GM13976 (cell line): ENCODE measurements around the gene LMTK3.
"Not testable (repeated sequence)": the region's sequence is repeated elsewhere in the genome, so short reads cannot be mapped to it uniquely, and the experiment has no call there.

ENCODE experiments used
- DNase-seq: peaks from one replicate; pipeline ENCODE4 v3.0.0; 2012; ENCODE audit warnings: low spot score
- in situ Hi-C: fragments of 300-500 bp; cut with MboI; formaldehyde crosslinking; loops from one replicate; pipeline ENCODE4 v1.12.0; 2022; ENCODE audit warnings: low sequenced_read_pairs, mixed read lengths, inconsistent platforms; ENCODE audit not compliant: unreplicated experiment
- TF ChIP-seq, protein P1 (sequence below): IDR thresholded peaks from 2 replicates; pipeline ENCODE4 v1.5.1; 2012; ENCODE audit warnings: borderline replicate concordance, mild to moderate bottlenecking; ENCODE audit not compliant: insufficient read depth; ENCODE audit errors: extremely low read depth, missing control alignments, control extremely low read depth

LMTK3 gene

DNA sequence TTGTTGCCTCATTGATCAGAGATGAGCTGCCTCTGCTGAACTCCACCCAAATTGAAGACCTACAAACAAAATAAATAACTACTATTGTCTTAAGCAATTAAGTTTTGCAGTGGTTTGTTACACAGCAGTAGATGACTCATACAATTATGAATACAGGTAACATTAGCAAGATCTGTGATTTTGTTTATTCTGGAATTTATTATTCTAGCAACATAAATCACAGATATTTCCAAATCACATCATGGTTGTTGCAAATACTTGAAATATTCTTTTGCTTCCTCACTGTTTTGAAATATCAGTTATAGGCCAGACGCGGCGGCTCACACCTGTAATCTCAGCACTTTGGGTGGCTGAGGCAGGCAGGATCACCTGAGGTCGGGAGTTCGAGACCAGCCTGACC, 13.1 kb upstream of the LMTK3 start:
- in situ Hi-C loops: no loop called here
- TF ChIP-seq, protein P1, sequence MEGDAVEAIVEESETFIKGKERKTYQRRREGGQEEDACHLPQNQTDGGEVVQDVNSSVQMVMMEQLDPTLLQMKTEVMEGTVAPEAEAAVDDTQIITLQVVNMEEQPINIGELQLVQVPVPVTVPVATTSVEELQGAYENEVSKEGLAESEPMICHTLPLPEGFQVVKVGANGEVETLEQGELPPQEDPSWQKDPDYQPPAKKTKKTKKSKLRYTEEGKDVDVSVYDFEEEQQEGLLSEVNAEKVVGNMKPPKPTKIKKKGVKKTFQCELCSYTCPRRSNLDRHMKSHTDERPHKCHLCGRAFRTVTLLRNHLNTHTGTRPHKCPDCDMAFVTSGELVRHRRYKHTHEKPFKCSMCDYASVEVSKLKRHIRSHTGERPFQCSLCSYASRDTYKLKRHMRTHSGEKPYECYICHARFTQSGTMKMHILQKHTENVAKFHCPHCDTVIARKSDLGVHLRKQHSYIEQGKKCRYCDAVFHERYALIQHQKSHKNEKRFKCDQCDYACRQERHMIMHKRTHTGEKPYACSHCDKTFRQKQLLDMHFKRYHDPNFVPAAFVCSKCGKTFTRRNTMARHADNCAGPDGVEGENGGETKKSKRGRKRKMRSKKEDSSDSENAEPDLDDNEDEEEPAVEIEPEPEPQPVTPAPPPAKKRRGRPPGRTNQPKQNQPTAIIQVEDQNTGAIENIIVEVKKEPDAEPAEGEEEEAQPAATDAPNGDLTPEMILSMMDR: no peak
- DNase-seq: no peak

DNA sequence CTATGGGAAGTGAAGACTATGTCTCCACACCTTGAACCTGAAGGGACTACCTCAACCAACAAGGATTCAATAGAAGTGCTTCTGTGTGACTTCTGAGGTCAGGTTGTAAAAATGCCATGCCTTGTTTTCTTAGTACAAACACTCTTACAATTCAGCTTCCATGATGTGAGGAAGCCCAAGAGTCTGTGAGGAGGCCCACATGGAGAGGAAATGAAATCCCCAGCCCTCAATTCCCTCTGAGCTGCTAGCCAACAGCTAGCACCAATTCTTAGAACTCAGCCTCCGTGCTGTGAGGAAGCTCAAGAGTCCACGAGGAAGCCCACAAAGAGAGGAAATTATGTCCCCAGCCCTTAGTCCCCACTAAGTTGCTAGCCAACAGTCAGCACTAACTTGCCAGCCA, 12.6 kb upstream of the LMTK3 start:
- TF ChIP-seq, protein P1: no peak
- no peak for DNase-seq
- in situ Hi-C loops: no loop called here

DNA sequence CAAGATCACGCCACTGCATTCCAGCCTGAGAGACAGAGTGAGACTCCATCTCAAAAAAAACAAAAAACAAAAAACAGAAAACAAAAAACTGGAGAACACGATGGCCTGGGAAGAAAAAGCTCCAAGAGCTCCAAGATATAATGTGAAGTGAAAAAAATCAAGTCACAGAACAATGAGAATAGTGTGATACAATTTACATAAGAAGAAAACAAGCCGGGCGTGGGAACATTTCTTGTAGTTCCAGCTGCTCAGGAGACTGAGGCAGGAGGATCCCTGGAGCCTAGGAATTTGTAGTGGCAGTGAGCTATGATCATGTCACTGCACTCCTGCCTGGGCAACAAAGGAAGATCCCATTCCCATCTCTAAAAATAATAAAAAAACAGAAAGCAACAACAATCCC, 8.5 kb upstream of the LMTK3 start:
- in situ Hi-C loops: no loop called here
- DNase-seq: no peak
- TF ChIP-seq, protein P1: no peak

DNA sequence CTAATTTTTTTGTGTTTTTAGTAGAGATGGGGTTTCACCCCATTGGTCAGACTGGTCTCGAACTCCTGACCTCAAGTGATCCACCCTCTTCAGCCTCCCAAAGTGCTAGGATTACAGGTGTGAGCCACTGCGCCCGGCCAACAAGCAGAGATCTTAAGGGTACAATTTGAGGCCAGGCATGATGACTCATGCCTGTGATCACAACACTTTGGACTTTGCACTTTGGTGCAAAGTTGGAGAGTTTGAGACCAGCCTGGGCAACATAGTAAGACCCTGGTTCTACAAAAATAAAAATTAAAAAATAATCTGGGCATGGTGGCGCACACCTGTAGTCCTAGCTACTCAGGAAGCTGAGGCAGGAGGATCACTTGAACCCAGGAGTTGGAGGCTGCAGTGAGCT, 7.8 kb upstream of the LMTK3 start:
- not testable (repeated sequence) for DNase-seq

DNA sequence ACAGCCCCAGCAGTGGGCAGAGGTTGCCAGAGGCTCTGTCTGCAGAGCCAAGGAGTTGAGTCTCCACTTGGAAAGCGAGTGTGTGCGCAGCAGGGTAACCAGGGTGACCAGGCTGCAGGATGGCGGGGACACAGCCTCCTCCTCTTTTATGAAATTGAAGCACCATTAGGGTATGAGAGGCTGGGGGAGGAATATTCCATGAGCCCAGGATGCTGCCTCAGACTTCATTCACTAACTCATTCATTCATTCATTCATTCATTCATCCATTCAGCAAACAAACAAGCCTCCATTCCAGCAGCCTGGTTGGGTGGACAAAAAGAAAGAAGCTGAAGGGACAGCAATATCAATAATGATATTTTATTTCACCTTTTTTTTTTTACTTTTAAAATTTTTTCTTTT, 6.6 kb upstream of the LMTK3 start:
- TF ChIP-seq, protein P1: no peak
- no peak for DNase-seq
- in situ Hi-C loops: no loop called here

More for the DNA sequence above, 7.8 kb upstream of the LMTK3 start:
- in situ Hi-C loops: not testable (repeated sequence)

DNA sequence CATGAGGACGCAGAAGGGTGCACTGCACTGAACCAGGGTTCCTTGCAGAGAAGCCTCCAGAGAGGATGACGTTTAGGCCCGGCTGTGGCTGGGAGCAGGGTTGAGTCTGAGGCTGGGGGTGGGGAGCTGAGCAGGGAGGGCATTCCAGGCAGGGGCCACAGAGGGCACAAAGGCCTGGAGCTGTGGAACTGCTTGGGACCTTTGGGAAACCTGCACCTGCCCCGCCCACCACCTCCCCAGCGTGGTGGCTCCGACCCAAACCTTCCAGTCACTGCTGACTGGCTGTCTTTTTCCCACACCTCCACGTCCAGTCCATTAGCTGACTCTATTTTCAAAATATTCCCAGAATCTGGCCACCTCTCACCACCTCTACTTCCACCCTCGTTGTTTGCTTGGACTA, 4.9 kb upstream of the LMTK3 start:
- TF ChIP-seq, protein P1: no peak
- in situ Hi-C loops: no loop called here
- no peak for DNase-seq

DNA sequence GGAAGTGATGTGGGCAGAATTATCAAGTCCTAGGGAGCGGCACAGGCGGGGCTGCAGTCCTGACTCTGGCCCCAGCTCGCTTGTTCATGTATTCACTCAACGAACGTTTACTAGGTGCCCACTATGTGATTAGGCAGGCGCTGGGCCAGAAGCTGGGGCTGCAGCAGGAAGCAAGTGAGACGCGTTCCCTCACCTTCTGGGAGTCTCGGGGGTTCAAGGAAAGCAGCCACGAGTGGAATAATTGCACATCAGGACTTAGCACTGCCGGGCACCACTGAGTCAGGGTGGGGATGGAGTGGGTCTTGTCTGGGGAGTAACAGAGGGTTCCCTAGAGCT, 2.5 kb upstream of the LMTK3 start:
- TF ChIP-seq, protein P1: no peak
- in situ Hi-C loops: no loop called here
- no peak for DNase-seq
